ENCODE measurements around the gene C21orf91. TPM values are rescaled to one million over a fixed set of nuclear protein-coding genes. Genes with fewer than 3 reads are reported as not detected.

The C21orf91 gene
- total RNA-seq, 1 donor from 2014 or later = 35.8 TPM

DNA sequence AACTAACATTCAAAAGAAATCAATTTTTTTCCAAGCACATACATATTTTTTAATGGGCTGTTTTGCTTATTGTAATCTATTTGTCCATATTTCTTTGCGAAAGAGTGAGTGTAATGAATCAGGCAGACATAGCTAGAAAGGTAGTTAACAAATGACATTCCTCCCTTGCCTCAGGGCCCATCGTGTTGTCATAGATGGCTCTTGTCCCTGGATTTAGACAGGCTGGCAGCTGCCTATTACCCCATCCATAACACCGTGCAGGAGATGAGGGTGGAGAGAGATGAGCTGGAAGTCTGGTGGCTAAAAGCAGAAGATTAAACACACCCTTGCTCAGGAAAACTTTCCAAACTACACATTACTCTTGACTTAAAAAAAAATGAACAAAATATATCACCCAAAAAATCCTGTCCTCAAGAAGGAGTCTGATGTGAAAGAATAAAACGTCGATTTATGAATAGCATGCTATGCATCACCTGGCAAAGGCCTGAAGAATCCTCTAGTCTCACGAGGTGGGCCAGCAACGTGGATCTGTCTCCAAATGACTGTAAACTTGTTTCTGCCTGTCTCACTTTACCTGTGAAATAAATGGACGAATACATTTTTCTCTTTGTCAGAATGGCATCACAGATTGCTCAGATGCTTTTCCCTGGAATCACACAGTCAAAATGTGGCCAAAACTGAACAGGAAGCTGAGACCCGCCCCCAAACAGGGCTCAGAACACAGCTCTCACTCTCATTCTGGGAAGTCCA is 55.7 kb downstream of the C21orf91 start:
- Mint-ChIP-seq H3K36me3 (no peaks in the 10 kb centered on the region), H3K27me3 (peaks cover 49% of the 10 kb centered on the region)

DNA sequence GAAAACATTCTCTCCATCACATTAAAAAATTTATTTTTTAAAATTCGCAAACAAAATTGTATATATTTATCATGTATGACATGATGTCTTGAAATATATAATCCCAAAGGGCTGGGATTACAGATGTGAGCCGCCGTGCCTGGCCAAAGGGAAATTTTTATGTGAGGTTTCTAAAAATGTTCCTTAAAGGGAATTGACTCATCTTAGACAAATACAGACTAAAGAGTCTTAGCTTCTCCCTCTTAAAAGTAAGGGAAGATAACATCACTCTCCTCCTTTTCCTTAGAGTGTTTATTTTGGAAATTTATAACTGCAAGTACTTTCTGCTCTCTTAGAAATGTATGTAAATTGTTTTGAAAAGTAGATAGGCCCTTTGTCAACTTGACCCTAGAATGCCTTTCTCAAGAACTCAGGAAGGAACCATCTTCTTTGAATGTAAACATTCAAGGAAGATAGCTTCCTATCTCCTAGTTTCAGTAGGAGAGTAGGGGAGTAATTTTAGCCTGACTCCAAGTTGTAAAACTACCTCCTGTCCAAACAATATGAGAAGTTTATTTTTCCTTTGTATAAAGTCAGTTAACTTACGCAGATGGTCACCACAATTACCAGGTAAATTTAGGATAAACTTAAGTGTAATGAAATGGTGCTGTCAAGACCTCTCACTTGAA is 59.5 kb downstream of the C21orf91 start:
- DNase-seq (ENCODE audit: extremely low spot score, unreplicated experiment) = no peak
- Mint-ChIP-seq H3K9me3 (peaks cover 7% of the 10 kb centered on the region), H3K4me1 (ENCODE audit: unreplicated experiment) (peaks cover 6% of the 10 kb centered on the region), H3K36me3 (no peaks in the 10 kb centered on the region), H3K27ac (no peak overlapping the region), H3K27me3 (peaks cover 39% of the 10 kb centered on the region), H3K4me3 (no peak overlapping the region)
- TF ChIP-seq, protein P1, sequence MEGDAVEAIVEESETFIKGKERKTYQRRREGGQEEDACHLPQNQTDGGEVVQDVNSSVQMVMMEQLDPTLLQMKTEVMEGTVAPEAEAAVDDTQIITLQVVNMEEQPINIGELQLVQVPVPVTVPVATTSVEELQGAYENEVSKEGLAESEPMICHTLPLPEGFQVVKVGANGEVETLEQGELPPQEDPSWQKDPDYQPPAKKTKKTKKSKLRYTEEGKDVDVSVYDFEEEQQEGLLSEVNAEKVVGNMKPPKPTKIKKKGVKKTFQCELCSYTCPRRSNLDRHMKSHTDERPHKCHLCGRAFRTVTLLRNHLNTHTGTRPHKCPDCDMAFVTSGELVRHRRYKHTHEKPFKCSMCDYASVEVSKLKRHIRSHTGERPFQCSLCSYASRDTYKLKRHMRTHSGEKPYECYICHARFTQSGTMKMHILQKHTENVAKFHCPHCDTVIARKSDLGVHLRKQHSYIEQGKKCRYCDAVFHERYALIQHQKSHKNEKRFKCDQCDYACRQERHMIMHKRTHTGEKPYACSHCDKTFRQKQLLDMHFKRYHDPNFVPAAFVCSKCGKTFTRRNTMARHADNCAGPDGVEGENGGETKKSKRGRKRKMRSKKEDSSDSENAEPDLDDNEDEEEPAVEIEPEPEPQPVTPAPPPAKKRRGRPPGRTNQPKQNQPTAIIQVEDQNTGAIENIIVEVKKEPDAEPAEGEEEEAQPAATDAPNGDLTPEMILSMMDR (conservative IDR thresholded peaks at IDR 0.05) = no peak

More for the DNA sequence above, 55.7 kb downstream of the C21orf91 start:
- Mint-ChIP-seq H3K4me1 (ENCODE audit: unreplicated experiment) (peaks cover 5% of the 10 kb centered on the region), H3K27ac (peak overlapping the region; percentile 27), H3K9me3 (peaks cover 6% of the 10 kb centered on the region), H3K4me3 (no peak overlapping the region)
- TF ChIP-seq, protein P1 (conservative IDR thresholded peaks at IDR 0.05) = no peak
- DNase-seq (ENCODE audit: extremely low spot score, unreplicated experiment) = no peak

DNA sequence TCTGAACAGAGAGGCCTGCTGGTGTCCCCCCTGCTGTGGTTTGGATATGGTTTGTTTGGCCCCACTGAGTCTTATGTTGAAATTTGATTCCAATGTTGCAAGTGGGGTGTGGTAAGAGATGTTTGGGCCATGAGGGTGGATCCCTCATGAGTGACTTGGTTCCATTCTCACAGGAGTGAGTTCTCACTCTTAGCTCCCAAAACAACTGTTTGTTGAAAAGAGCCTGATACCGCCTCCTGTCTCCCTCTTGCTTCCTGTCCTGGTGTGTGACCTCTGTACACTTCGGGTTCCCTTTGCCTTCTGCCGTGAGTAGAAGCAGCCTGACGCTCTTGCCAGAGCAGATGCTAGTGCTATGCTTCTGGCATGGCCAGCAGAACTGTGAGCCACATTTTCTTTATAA is 60.5 kb downstream of the C21orf91 start:
- Mint-ChIP-seq H3K36me3 (no peaks in the 10 kb centered on the region), H3K27me3 (peaks cover 37% of the 10 kb centered on the region), H3K27ac (no peak overlapping the region), H3K4me1 (ENCODE audit: unreplicated experiment) (peaks cover 6% of the 10 kb centered on the region), H3K4me3 (no peak overlapping the region), H3K9me3 (peaks cover 7% of the 10 kb centered on the region)
- DNase-seq (ENCODE audit: extremely low spot score, unreplicated experiment) = no peak
- TF ChIP-seq, protein P1 (conservative IDR thresholded peaks at IDR 0.05) = no peak

DNA sequence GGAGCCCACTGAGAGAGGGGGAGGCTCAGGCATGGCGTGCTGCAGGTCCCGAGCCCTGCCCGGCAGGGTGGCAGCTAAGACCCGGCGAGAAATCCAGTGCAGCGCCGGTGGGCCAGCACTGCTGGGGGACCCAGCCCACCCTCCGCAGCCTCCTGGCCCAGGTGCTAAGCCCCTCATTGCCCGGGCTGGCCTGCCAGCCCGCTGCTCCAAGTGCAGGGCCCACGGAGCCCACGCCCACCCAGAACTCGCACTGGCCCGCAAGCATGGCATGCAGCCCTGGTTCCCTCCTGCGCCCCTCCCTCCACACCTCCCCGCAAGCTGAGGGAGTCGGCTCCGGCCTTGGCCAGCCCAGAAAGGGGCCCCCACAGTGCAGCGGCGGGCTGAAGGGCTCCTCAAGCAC is 61.5 kb downstream of the C21orf91 start:
- no peaks in the 10 kb centered on the region for H3K36me3 Mint-ChIP-seq
- peaks cover 7% of the 10 kb centered on the region for H3K9me3 Mint-ChIP-seq
- H3K27ac Mint-ChIP-seq = no peak overlapping the region
- H3K4me1 Mint-ChIP-seq (ENCODE audit: unreplicated experiment) = peaks cover 6% of the 10 kb centered on the region
- peaks cover 33% of the 10 kb centered on the region for H3K27me3 Mint-ChIP-seq
- TF ChIP-seq, protein P1 (conservative IDR thresholded peaks at IDR 0.05) = no peak
- no peak overlapping the region for H3K4me3 Mint-ChIP-seq
- no peak for DNase-seq (ENCODE audit: extremely low spot score, unreplicated experiment)

DNA sequence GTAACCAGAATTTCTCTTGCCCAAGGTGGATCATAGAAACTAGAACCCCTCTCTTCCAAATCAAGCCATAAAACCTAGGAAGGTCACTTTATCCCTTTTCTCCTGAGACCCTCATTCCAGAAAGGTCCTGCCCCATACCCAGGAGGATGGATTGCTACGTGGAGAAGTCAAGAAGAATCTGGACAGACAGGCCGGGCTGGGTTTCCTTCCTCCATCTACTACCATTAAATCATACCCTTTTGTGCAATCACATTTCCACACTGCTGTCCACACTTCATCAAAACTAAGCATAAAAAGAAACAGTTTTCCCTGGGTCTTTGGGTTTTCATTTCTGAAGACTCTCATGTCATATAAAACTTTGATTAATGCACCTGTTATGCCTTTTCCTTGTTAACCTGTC is 65.4 kb downstream of the C21orf91 start:
- peaks cover 10% of the 10 kb centered on the region for H3K9me3 Mint-ChIP-seq
- H3K27ac Mint-ChIP-seq = no peak overlapping the region
- peaks cover 10% of the 10 kb centered on the region for H3K27me3 Mint-ChIP-seq
- no peak for DNase-seq (ENCODE audit: extremely low spot score, unreplicated experiment)
- TF ChIP-seq, protein P1 (conservative IDR thresholded peaks at IDR 0.05) = no peak
- peaks cover 3% of the 10 kb centered on the region for H3K4me1 Mint-ChIP-seq (ENCODE audit: unreplicated experiment)
- no peak overlapping the region for H3K4me3 Mint-ChIP-seq
- H3K36me3 Mint-ChIP-seq = no peaks in the 10 kb centered on the region
